Measurements from ENCODE around the gene SNRPD1.
"Not testable (repeated sequence)": the region's sequence is repeated elsewhere in the genome, so short reads cannot be mapped to it uniquely, and the experiment has no call there.

Gene SNRPD1

GRCh38 chr18:21612125-21613039, at the start of gene SNRPD1:
Gene SNRPD1, plus strand, starts transcription at chr18:21612314. Its CDS starts 116 bp downstream, at chr18:21612430.
- DNase-seq, result peak; percentile 99

GRCh38 chr18:21571772-21572171, 40.3 kb upstream of the SNRPD1 start:
- no peak for DNase-seq

- no peak for DNase-seq
Observed at GRCh38 chr18:21575656-21576055, 36.5 kb upstream of the SNRPD1 start.

GRCh38 chr18:21584391-21584790, 27.7 kb upstream of the SNRPD1 start:
- no peak for DNase-seq

- DNase-seq, result not testable (repeated sequence)
Observed at GRCh38 chr18:21592361-21592760, 19.8 kb upstream of the SNRPD1 start.

GRCh38 chr18:21593540-21594257, 18.4 kb upstream of the SNRPD1 start:
- DNase-seq, result peak; percentile 62

- DNase-seq, result peak; percentile 29
Observed at GRCh38 chr18:21597620-21598019, 14.5 kb upstream of the SNRPD1 start.

- peak; percentile 87 for DNase-seq
Observed at GRCh38 chr18:21598726-21599584, 13.2 kb upstream of the SNRPD1 start.

GRCh38 chr18:21599585-21600525, 12.3 kb upstream of the SNRPD1 start:
- DNase-seq, result peak; percentile 76

GRCh38 chr18:21600526-21601410, 11.3 kb upstream of the SNRPD1 start, which contains the start of gene ESCO1:
Gene ESCO1, minus strand, starts transcription at chr18:21600704. Its CDS starts 25,861 bp downstream, at chr18:21574843.
- DNase-seq, result peak; percentile 100

- no peak for DNase-seq
Observed at GRCh38 chr18:21602299-21602587, 9.9 kb upstream of the SNRPD1 start.

GRCh38 chr18:21604671-21605070, 7.4 kb upstream of the SNRPD1 start:
- DNase-seq, result peak; percentile 60

- DNase-seq, result peak; percentile 60
Observed at GRCh38 chr18:21605213-21605612, 6.9 kb upstream of the SNRPD1 start.

GRCh38 chr18:21611401-21612124, 551 bp upstream of the SNRPD1 start:
- peak; percentile 57 for DNase-seq

- not testable (repeated sequence) for DNase-seq
Observed at GRCh38 chr18:21621640-21622039, 9.5 kb downstream of the SNRPD1 start.

GRCh38 chr18:21629089-21629832, 17.1 kb downstream of the SNRPD1 start:
- no peak for DNase-seq

- DNase-seq, result peak; percentile 56
Observed at GRCh38 chr18:21632393-21632792, 20.3 kb downstream of the SNRPD1 start.

- DNase-seq, result no peak
Observed at GRCh38 chr18:21634588-21635199, 22.6 kb downstream of the SNRPD1 start.

GRCh38 chr18:21636769-21637168, 24.7 kb downstream of the SNRPD1 start:
- no peak for DNase-seq
